ENCODE data around the gene TRIM44. TPM values are rescaled to one million over a fixed set of nuclear protein-coding genes. Genes with fewer than 3 reads are reported as not detected.
"Not testable (repeated sequence)": the region's sequence is repeated elsewhere in the genome, so short reads cannot be mapped to it uniquely, and the experiment has no call there.

TRIM44 gene
- total RNA-seq, 4 donors from 2014 or later: 35.6 to 70.6 (median 43.2) TPM

- no peak for ATAC-seq
Observed at GRCh38 chr11:35855671-35856070, 193.1 kb downstream of the TRIM44 start.

GRCh38 chr11:35856259-35856658 is 193.7 kb downstream of the TRIM44 start:
- no peak for ATAC-seq
- H3K36me3 ChIP-seq: no peaks in the 10 kb centered on the region
- H3K9me3 ChIP-seq: no peaks in the 10 kb centered on the region
- 78 to 100% methylated on average over 2 of the region's 2 CpGs for WGBS, 2 donors (ENCODE audit: low coverage in 1 of 2)
- no peaks in the 10 kb centered on the region for H3K27me3 ChIP-seq
- no peak for TF ChIP-seq CTCF (IDR thresholded peaks at IDR 0.05)
- no peak overlapping the region for H3K27ac ChIP-seq
- no peak overlapping the region for H3K4me3 ChIP-seq
- no peaks in the 10 kb centered on the region for H3K4me1 ChIP-seq

More at GRCh38 chr11:35855671-35856070, 193.1 kb downstream of the TRIM44 start:
- TF ChIP-seq EP300 (IDR thresholded peaks at IDR 0.05) (no peak), POLR2A (IDR thresholded peaks at IDR 0.05) (no peak), POLR2AphosphoS5 (IDR thresholded peaks at IDR 0.05) (no peak), CTCF (IDR thresholded peaks at IDR 0.05) (no peak)
- no peak overlapping the region for H3K4me3 ChIP-seq
- H3K36me3 ChIP-seq: no peaks in the 10 kb centered on the region
- no peaks in the 10 kb centered on the region for H3K9me3 ChIP-seq
- no peaks in the 10 kb centered on the region for H3K4me1 ChIP-seq
- H3K27me3 ChIP-seq: no peaks in the 10 kb centered on the region
- H3K27ac ChIP-seq: no peak overlapping the region

GRCh38 chr11:35856756-35857155 is 194.2 kb downstream of the TRIM44 start:
- Histone ChIP-seq H3K27ac (no peak overlapping the region), H3K9me3 (no peaks in the 10 kb centered on the region), H3K4me3 (no peak overlapping the region), H3K27me3 (no peaks in the 10 kb centered on the region), H3K4me1 (no peaks in the 10 kb centered on the region), H3K36me3 (no peaks in the 10 kb centered on the region)
- TF ChIP-seq POLR2A (IDR thresholded peaks at IDR 0.05): no peak
- no peak for TF ChIP-seq POLR2AphosphoS5 (IDR thresholded peaks at IDR 0.05)
- no peak for TF ChIP-seq EP300 (IDR thresholded peaks at IDR 0.05)
- TF ChIP-seq CTCF (IDR thresholded peaks at IDR 0.05): no peak
- no peak for ATAC-seq

GRCh38 chr11:35857922-35858321 is 195.3 kb downstream of the TRIM44 start:
- TF ChIP-seq POLR2AphosphoS5 (IDR thresholded peaks at IDR 0.05): no peak
- TF ChIP-seq POLR2A (IDR thresholded peaks at IDR 0.05): no peak
- no peak for TF ChIP-seq CTCF (IDR thresholded peaks at IDR 0.05)
- TF ChIP-seq EP300 (IDR thresholded peaks at IDR 0.05): no peak
- no peak overlapping the region for H3K27ac ChIP-seq
- WGBS, 2 donors (ENCODE audit: low coverage in 1 of 2): 82 to 100% methylated on average over 2 of the region's 3 CpGs
- no peaks in the 10 kb centered on the region for H3K4me1 ChIP-seq
- no peaks in the 10 kb centered on the region for H3K27me3 ChIP-seq
- H3K4me3 ChIP-seq: no peak overlapping the region
- H3K9me3 ChIP-seq: no peaks in the 10 kb centered on the region
- no peaks in the 10 kb centered on the region for H3K36me3 ChIP-seq
- no peak for ATAC-seq

GRCh38 chr11:35859301-35859700 is 196.7 kb downstream of the TRIM44 start:
- no peak overlapping the region for H3K27ac ChIP-seq
- no peaks in the 10 kb centered on the region for H3K9me3 ChIP-seq
- ATAC-seq: no peak
- no peaks in the 10 kb centered on the region for H3K4me1 ChIP-seq
- H3K27me3 ChIP-seq: no peaks in the 10 kb centered on the region
- no peak overlapping the region for H3K4me3 ChIP-seq
- 92 to 100% methylated on average over 1 to 2 of the region's 2 CpGs for WGBS, 2 donors (ENCODE audit: low coverage in 1 of 2)
- no peak for TF ChIP-seq POLR2AphosphoS5 (IDR thresholded peaks at IDR 0.05)
- no peak for TF ChIP-seq POLR2A (IDR thresholded peaks at IDR 0.05)
- TF ChIP-seq CTCF (IDR thresholded peaks at IDR 0.05): no peak
- no peak for TF ChIP-seq EP300 (IDR thresholded peaks at IDR 0.05)
- H3K36me3 ChIP-seq: no peaks in the 10 kb centered on the region

- no CpG with 5 or more reads among the region's 3 CpGs for WGBS, 2 donors (ENCODE audit: low coverage in 1 of 2)
- not testable (repeated sequence) for H3K36me3 ChIP-seq, H3K9me3 ChIP-seq, ATAC-seq, H3K27me3 ChIP-seq, H3K4me1 ChIP-seq, H3K4me3 ChIP-seq, H3K27ac ChIP-seq
Observed at GRCh38 chr11:35860194-35860593, 197.6 kb downstream of the TRIM44 start.
